ENCODE data around the gene CALCOCO1. TPM values are rescaled to one million over a fixed set of nuclear protein-coding genes. Genes with fewer than 3 reads are reported as not detected.

The CALCOCO1 gene
- total RNA-seq, 1 donor from 2014 or later, result 32.0 TPM

DNA sequence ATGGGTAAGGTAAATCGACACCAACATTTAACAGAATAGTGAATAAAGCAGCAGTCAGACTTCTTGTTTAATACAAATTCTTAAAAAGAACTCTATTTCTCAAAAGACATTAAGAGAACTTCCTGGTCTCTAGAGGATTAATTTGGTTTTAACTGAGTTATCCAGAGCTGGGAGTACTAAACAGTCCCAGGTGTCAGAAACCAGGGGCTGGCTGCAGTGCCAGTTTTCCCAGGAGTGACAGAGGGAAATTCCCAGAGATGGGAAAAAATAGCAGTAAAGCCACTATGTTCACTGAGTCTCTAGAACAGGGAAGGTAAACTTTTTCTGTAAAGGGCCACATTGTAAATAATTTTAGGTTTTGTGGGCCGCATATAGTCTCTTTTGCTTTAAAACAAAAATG is 60.2 kb downstream of the CALCOCO1 start:
- peaks cover 8% of the 10 kb centered on the region for H3K4me1 Mint-ChIP-seq
- no peak for DNase-seq (ENCODE audit: low read depth, low spot score)
- H3K9me3 Mint-ChIP-seq, result no peaks in the 10 kb centered on the region
- no peaks in the 10 kb centered on the region for H3K27me3 Mint-ChIP-seq (ENCODE audit: low read depth)
- no peak overlapping the region for H3K4me3 Mint-ChIP-seq
- TF ChIP-seq, protein P1, sequence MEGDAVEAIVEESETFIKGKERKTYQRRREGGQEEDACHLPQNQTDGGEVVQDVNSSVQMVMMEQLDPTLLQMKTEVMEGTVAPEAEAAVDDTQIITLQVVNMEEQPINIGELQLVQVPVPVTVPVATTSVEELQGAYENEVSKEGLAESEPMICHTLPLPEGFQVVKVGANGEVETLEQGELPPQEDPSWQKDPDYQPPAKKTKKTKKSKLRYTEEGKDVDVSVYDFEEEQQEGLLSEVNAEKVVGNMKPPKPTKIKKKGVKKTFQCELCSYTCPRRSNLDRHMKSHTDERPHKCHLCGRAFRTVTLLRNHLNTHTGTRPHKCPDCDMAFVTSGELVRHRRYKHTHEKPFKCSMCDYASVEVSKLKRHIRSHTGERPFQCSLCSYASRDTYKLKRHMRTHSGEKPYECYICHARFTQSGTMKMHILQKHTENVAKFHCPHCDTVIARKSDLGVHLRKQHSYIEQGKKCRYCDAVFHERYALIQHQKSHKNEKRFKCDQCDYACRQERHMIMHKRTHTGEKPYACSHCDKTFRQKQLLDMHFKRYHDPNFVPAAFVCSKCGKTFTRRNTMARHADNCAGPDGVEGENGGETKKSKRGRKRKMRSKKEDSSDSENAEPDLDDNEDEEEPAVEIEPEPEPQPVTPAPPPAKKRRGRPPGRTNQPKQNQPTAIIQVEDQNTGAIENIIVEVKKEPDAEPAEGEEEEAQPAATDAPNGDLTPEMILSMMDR (conservative IDR thresholded peaks at IDR 0.05), result no peak
- H3K36me3 Mint-ChIP-seq (ENCODE audit: low read depth), result peaks cover 37% of the 10 kb centered on the region
- H3K27ac Mint-ChIP-seq (ENCODE audit: unreplicated experiment), result no peak overlapping the region

DNA sequence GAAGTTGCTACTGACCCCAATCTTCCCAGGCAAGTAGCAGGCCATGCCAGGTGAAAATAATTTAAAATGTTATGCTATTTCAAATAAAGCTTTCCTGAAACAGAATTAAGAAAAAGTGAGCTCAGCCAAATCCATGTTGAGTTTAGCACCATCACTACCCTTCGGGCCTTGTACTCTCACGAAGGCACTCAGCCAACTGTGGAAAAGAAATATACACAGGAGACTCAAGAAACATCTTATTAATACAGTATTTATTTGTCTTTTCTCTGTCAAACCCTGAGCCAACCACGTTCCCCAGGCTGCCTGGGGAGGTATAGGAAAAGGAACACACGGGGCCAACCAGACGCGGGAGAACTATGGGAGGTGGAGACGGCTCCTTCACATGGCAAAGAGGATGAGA is 62.3 kb downstream of the CALCOCO1 start:
- Mint-ChIP-seq H3K9me3 (no peaks in the 10 kb centered on the region), H3K27me3 (ENCODE audit: low read depth) (no peaks in the 10 kb centered on the region), H3K36me3 (ENCODE audit: low read depth) (peaks cover 29% of the 10 kb centered on the region), H3K27ac (ENCODE audit: unreplicated experiment) (no peak overlapping the region), H3K4me1 (peaks cover 7% of the 10 kb centered on the region), H3K4me3 (no peak overlapping the region)
- DNase-seq (ENCODE audit: low read depth, low spot score), result no peak
- TF ChIP-seq, protein P1 (conservative IDR thresholded peaks at IDR 0.05), result no peak

GRCh38 chr12:53664191-53664590 is 63.1 kb downstream of the CALCOCO1 start:
- Mint-ChIP-seq H3K9me3 (no peaks in the 10 kb centered on the region), H3K4me3 (no peak overlapping the region), H3K27ac (ENCODE audit: unreplicated experiment) (no peak overlapping the region), H3K27me3 (ENCODE audit: low read depth) (no peaks in the 10 kb centered on the region), H3K36me3 (ENCODE audit: low read depth) (peaks cover 23% of the 10 kb centered on the region), H3K4me1 (peaks cover 15% of the 10 kb centered on the region)
- TF ChIP-seq, protein P1 (conservative IDR thresholded peaks at IDR 0.05), result no peak
- no peak for DNase-seq (ENCODE audit: low read depth, low spot score)

GRCh38 chr12:53660041-53660440 is 67.2 kb downstream of the CALCOCO1 start:
- Mint-ChIP-seq H3K9me3 (no peaks in the 10 kb centered on the region), H3K27ac (ENCODE audit: unreplicated experiment) (peak overlapping the region; percentile 79), H3K36me3 (ENCODE audit: low read depth) (peaks cover 13% of the 10 kb centered on the region), H3K4me1 (peaks cover 29% of the 10 kb centered on the region), H3K4me3 (no peak overlapping the region), H3K27me3 (ENCODE audit: low read depth) (no peaks in the 10 kb centered on the region)
- no peak for DNase-seq (ENCODE audit: low read depth, low spot score)
- TF ChIP-seq, protein P1 (conservative IDR thresholded peaks at IDR 0.05), result no peak

- TF ChIP-seq, protein P1 (conservative IDR thresholded peaks at IDR 0.05), result no peak
- no peak for DNase-seq (ENCODE audit: low read depth, low spot score)
- Mint-ChIP-seq H3K9me3 (no peaks in the 10 kb centered on the region), H3K4me1 (peaks cover 29% of the 10 kb centered on the region), H3K4me3 (no peak overlapping the region), H3K27ac (ENCODE audit: unreplicated experiment) (peak overlapping the region; percentile 97), H3K27me3 (ENCODE audit: low read depth) (no peaks in the 10 kb centered on the region), H3K36me3 (ENCODE audit: low read depth) (peaks cover 11% of the 10 kb centered on the region)
These were observed 67.7 kb downstream of the CALCOCO1 start for GRCh38 chr12:53659571-53659981.
